HepG2 (cell line): ENCODE data around the gene SLC48A1. TPM values are rescaled to one million over a fixed set of nuclear protein-coding genes. Genes with fewer than 3 reads are reported as not detected.

Source experiments
- ASH2L ChIP-seq: fragments of 300-600, 200-600 bp; sonication (generic); IDR thresholded peaks from 2 replicates; pipeline ENCODE4 v1.7.0; 2017; ENCODE audit warnings: low read depth, mild to moderate bottlenecking, moderate library complexity, mixed read lengths, low read length; ENCODE audit not compliant: insufficient read length
- CREM ChIP-seq, 2 experiments: sonication (generic) in 1 of 2; formaldehyde crosslinking in 1 of 2; IDR thresholded peaks; 2 replicates each; pipeline versions ENCODE4 v1.4.0 to v1.6.1; 2016 to 2020; ENCODE audit warnings: antibody characterized with exemption in 1 of 2, mild to moderate bottlenecking in 1 of 2, missing genetic modification reagents in 1 of 2
- LBX2 ChIP-seq: sonication (generic); formaldehyde crosslinking; IDR thresholded peaks from 2 replicates; pipeline ENCODE4 v1.5.0; 2020; ENCODE audit warnings: missing genetic modification reagents, mild to moderate bottlenecking, borderline replicate concordance
- PITX1 ChIP-seq: sonication (generic); formaldehyde crosslinking; IDR thresholded peaks from 2 replicates; pipeline ENCODE4 v1.5.1; 2020; ENCODE audit warnings: mild to moderate bottlenecking, missing genetic modification reagents
- YEATS2 ChIP-seq: sonication (generic); formaldehyde crosslinking; IDR thresholded peaks from 2 replicates; pipeline ENCODE4 v1.4.0; 2020; ENCODE audit warnings: missing genetic modification reagents, borderline replicate concordance
- ZNF598 ChIP-seq: sonication (generic); formaldehyde crosslinking; IDR thresholded peaks from 2 replicates; pipeline ENCODE4 v1.5.1; 2020; ENCODE audit warnings: mild to moderate bottlenecking, missing genetic modification reagents, borderline replicate concordance
- ZNF687 ChIP-seq: sonication (generic); formaldehyde crosslinking; IDR thresholded peaks from 2 replicates; pipeline ENCODE4 v1.5.1; 2020; ENCODE audit warnings: mild to moderate bottlenecking, missing genetic modification reagents, moderate library complexity
- ZSCAN21 ChIP-seq: sonication (generic); formaldehyde crosslinking; IDR thresholded peaks from 2 replicates; pipeline ENCODE4 v1.8.0; 2022; ENCODE audit warnings: mild to moderate bottlenecking, missing genetic modification reagents, moderate library complexity, borderline replicate concordance
- polyA plus RNA-seq, 8 experiments: library from polyadenylated mRNA; depleted of rRNA in 3 of 8; stranded (reverse) in 7 of 8; unstranded in 1 of 8; fragments of >200 nt; fragmentation: Illumina TruSeq in 4 of 8; extraction: Trizol in 4 of 8; gene quantifications; 2 replicates each; pipeline versions ENCODE4 v1.2.1 to v1.2.3, GENCODE V29; 2011 to 2016; ENCODE audit warnings: low read depth in 4 of 8, missing spikeins in 1 of 8, mixed read lengths in 1 of 8; ENCODE audit not compliant: insufficient read depth in 1 of 8
- total RNA-seq, 5 experiments: library from RNA; depleted of rRNA; stranded (reverse); fragments of >200 nt; fragmentation: Illumina TruSeq; extraction: Trizol; gene quantifications; 2 replicates each; pipeline ENCODE4 v1.2.3, GENCODE V29; 2016; ENCODE audit warnings: low read depth in 1 of 5

The SLC48A1 gene
- total and polyA plus RNA-seq, 2 of the 13 experiments (the other 11 are each of a cell fraction or from before 2014, with no cell fraction given) = 2.2 to 3.7 TPM

GRCh38 chr12:47818467-47819137 is 45.6 kb downstream of the SLC48A1 start (continued):
- TF ChIP-seq ZSCAN21 (0 out of 2 replicates have a peak, but pooled peaks have one; percentile 2), ZNF687 (CRISPR knock-in tag) (peak; percentile 72; the same call in 1 of the 2 replicates), CREM (IDR thresholded peaks at IDR 0.05) (no peak), CREM (CRISPR knock-in tag; IDR thresholded peaks at IDR 0.05) (no peak), ASH2L (no peak), YEATS2 (0 out of 2 replicates have a peak, but pooled peaks have one; percentile 13), ZNF598 (CRISPR knock-in tag) (peak; percentile 27; the same call in 1 of the 2 replicates), PITX1 (CRISPR knock-in tag) (peak; percentile 38; the same call in 1 of the 2 replicates), LBX2 (no peak)
- TF ChIP-seq, all 625 proteins: peak for 18
